SK-MEL-5 (cell line): Measurements from ENCODE around the gene HERC3. TPM values are rescaled to one million over a fixed set of nuclear protein-coding genes. Genes with fewer than 3 reads are reported as not detected.

Experiments used
- DNase-seq: peaks from one replicate; pipeline ENCODE4 v3.0.0-alpha.2; 2016; ENCODE audit warnings: low read depth, low spot score
- in situ Hi-C: cut with HindIII; loops from 2 replicates; pipeline ENCODE4 v1.10.0; 2016; ENCODE audit warnings: low sequenced_read_pairs, high pct_unique_total_duplicates, low pct_unique_long_range_greater_than_20kb
- polyA plus RNA-seq, 2 experiments: library from polyadenylated mRNA; depleted of rRNA; stranded (reverse); fragments of >200 nt; gene quantifications; 2 replicates each; pipeline ENCODE4 v1.2.3, GENCODE V29; 2015
- total RNA-seq: library from RNA; depleted of rRNA; stranded (reverse); fragments of >200 nt; shearing (Covaris generic); gene quantifications from 2 replicates; pipeline ENCODE4 v1.2.3, GENCODE V29; 2014; rRNA removed

HERC3 gene
- total RNA-seq, result 3.0 and 5.4 TPM in 2 replicates
- 7.1 and 10.5 TPM in 2 replicates for polyA plus RNA-seq (2015; cell fraction: cytosol; rRNA removed)
- 5.4 and 5.9 TPM in 2 replicates for polyA plus RNA-seq (2015; cell fraction: nucleus; rRNA removed)

DNA sequence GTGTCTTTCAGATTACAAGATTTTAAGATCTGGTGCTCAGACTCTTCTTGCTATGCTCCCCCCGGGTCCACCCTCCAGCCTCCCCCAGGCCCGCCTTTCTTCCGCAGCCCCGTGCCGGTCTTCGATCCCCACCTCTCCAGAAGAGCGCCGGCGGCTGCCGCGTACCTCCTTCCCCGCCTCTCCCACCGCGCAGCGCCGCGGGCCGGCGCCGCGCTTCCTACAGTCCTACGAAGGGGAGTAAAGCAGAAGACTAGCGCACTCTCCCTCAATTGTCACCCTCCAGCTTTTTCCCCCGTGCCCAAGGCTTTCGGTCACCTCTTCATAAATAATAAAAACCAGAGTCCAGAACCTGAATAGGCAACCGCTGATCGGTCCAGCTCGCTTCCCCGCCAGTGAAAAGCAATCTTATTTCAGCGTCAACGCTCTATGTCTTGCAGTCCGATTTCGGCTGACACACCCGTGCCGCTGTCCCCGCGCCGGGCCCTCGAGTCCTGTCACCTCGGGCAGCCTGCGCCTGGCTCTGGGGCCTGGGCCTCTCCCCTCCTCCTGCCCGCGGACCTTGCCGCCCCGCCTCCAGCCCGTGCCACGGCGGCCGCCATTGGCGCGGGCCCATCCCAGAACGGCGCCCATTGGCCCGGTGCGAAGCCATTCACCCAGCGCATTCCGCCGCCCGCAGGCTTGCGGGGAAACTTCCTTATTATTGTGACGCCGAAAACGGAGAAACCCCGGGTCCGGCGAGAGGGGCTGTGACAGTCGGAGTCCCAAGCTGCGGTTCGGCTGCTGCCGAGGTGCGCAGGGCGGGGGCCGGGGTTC lies at the start of gene HERC3:
Gene HERC3 (plus strand): TSS at position 694 of the 813 bp plus-strand sequence. CDS start 13,344 bp downstream, outside the sequence.
- in situ Hi-C loops, result no loop called here
- peak; percentile 77 for DNase-seq

- in situ Hi-C loops, result no loop called here
- no peak for DNase-seq
Measured at GRCh38 chr4:88549815-88550214, 42.5 kb upstream of the HERC3 start.

DNA sequence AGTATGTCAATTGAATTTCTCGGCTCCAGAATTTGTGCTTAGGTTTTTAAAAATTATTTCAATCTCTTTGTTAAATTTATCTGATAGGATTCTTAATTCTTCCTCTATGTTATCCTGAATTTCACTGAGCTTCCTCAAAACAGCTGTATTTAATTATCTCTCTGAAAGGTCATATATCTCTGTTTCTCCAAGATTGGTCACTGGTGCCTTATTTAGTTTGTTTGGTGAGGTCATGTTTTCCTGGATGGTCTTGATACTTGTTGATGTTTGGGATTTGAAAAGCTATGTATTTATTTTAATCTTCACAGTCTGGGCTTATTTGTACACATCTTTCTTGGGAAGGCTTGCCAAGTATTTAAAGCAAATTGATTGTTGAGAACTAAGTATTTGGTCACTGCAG lies 24.7 kb upstream of the HERC3 start:
- no peak for DNase-seq
- in situ Hi-C loops, result no loop called here

- in situ Hi-C loops, result no loop called here
- DNase-seq, result no peak
Measured at GRCh38 chr4:88570001-88570400, 22.3 kb upstream of the HERC3 start.

- in situ Hi-C loops, result no loop called here
Measured at GRCh38 chr4:88573276-88573980, 18.9 kb upstream of the HERC3 start.

DNA sequence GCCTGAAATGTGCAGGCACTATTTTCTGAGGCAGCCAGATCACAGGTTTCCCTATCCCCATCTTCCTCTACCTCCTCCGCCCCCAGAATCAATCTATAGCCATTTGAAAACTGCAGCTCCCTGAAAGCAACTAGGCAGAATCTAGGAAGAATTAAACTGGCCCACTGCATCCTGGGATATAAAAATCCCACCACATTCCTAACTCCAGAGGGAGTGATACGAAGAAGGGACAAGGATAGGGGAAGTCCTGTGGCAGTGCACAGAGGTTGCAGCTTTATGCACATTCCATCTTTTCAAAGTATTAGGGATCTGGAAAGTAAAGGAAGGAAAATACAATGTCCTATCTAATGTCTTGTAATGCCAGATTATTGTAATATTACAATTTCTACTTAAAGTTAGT lies 18.3 kb upstream of the HERC3 start:
- in situ Hi-C loops, result no loop called here
- peak; percentile 52 for DNase-seq

More at GRCh38 chr4:88573276-88573980, 18.9 kb upstream of the HERC3 start:
- DNase-seq, result no peak

DNA sequence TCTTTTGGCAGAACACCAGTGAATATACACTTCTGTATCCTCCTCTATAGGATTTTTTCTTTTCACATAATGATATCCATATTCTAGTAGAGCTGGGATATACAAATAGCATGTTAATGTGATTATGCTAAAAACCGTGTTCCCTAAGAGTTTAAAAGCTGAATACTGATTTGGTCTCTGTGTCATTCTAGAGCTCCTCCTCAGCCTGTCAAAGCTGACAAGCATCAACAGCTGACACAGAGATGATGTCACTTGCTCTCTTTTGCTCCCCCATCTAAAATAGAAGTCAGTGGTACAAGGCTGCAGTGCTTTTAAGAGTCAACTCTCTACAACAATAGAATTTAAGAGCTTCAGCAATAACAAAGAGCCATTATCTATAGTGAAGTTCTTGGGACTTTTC lies 17.1 kb upstream of the HERC3 start:
- in situ Hi-C loops, result no loop called here
- no peak for DNase-seq

DNA sequence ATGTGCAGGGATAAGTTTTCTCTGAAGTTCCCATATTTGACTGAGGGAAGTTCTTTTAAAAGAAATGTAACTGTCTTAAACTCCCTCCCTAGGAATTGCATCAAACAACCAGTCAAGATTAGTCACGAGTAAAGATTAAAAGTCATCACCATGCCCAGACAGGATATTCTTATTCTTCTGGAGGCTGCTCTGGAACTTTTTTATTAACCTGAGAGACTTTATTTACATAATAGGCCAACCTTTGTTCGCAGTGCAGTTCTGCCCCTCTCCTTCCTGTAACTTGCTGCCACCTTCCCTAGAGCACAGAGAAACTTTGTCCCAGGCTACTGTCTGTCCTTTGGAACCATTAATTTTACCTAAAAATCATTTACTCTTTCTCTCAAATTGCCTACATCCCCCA lies 9.8 kb upstream of the HERC3 start:
- no peak for DNase-seq
- in situ Hi-C loops, result no loop called here

GRCh38 chr4:88583631-88584470 lies 8.4 kb upstream of the HERC3 start:
- in situ Hi-C loops, result no loop called here
- no peak for DNase-seq

- DNase-seq, result no peak
- in situ Hi-C loops, result no loop called here
Measured at GRCh38 chr4:88584471-88584900, 7.8 kb upstream of the HERC3 start.

- in situ Hi-C loops, result no loop called here
- no peak for DNase-seq
Measured at GRCh38 chr4:88585917-88586316, 6.4 kb upstream of the HERC3 start.

GRCh38 chr4:88587306-88587705 lies 5.0 kb upstream of the HERC3 start:
- in situ Hi-C loops, result no loop called here
- no peak for DNase-seq

- in situ Hi-C loops, result no loop called here
- peak; percentile 73 for DNase-seq
Measured at GRCh38 chr4:88592600-88593448, 544 bp downstream of the HERC3 start.

GRCh38 chr4:88597970-88598660 lies 5.8 kb downstream of the HERC3 start:
- in situ Hi-C loops, result no loop called here
- no peak for DNase-seq

DNA sequence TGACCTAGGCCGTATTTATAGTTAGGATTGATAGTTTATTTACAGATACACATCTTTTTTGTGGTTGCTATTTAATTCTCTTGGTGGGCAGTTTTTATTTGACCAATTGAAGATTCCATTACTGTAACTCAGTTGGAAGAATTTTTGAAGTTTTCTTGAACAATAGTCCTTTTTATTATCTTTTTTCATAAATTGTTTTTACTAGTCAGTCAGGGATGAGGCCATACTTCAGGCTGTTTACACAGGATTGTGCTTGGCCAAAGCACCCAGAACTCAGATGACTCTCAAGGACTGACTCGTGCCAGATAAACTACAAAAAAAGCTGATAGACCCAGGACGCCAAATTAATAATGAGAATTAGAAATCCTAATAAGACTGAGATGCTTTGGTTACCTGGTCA lies 7.0 kb downstream of the HERC3 start:
- in situ Hi-C loops, result no loop called here
- peak; percentile 26 for DNase-seq

- in situ Hi-C loops, result no loop called here
- DNase-seq, result no peak
Measured at GRCh38 chr4:88599714-88600113, 7.4 kb downstream of the HERC3 start.
